Suprapubic skin (tissue), 4 donors: ENCODE data around the gene VPS13C. TPM values are rescaled to one million over a fixed set of nuclear protein-coding genes. Genes with fewer than 3 reads are reported as not detected.

ENCODE experiments used
- DNase-seq, 2 donors: peaks; one replicate each; pipeline ENCODE4 v3.0.0-alpha.2; 2019; ENCODE audit warnings: low spot score in 2 of 2
- H3K27ac ChIP-seq: fragments of 200-600 bp; sonication (generic); one replicate; pipeline ENCODE4 v1.5.1; 2019
- H3K27me3 ChIP-seq: fragments of 200-600 bp; sonication (generic); one replicate; pipeline ENCODE4 v1.5.1; 2019
- H3K36me3 ChIP-seq: fragments of 200-600 bp; sonication (generic); one replicate; pipeline ENCODE4 v1.5.1; 2019
- H3K4me1 ChIP-seq: fragments of 200-600 bp; sonication (generic); one replicate; pipeline ENCODE4 v1.5.1; 2019
- H3K4me3 ChIP-seq: fragments of 200-600 bp; sonication (generic); one replicate; pipeline ENCODE4 v1.5.1; 2019; ENCODE audit warnings: mild to moderate bottlenecking
- H3K9me3 ChIP-seq: fragments of 200-600 bp; sonication (generic); one replicate; pipeline ENCODE4 v1.5.1; 2019
- EP300 ChIP-seq: sonication (generic); formaldehyde crosslinking; IDR thresholded peaks from one replicate; pipeline ENCODE4 v1.6.1; 2017; ENCODE audit warnings: antibody characterized with exemption
- POLR2A ChIP-seq, 2 donors: fragments of 450-650 bp; IDR thresholded peaks; one replicate each; pipeline ENCODE4 v1.6.1; 2017; ENCODE audit warnings: antibody characterized with exemption in 2 of 2, mild to moderate bottlenecking in 2 of 2, moderate library complexity in 2 of 2
- POLR2AphosphoS5 ChIP-seq, 3 donors: sonication (generic); formaldehyde crosslinking; IDR thresholded peaks; one replicate each; pipeline ENCODE4 v1.6.1; 2017; ENCODE audit warnings: antibody characterized with exemption in 3 of 3
- whole genome bisulfite sequencing: methylation state at CpG from one replicate; pipeline ENCODE4 v1.1.5; 2018; 5-methylcytosine and 5-hydroxymethylcytosine counted together
- total RNA-seq, 4 donors: library from RNA; depleted of rRNA; stranded (reverse); fragments of >200 nt; gene quantifications; one replicate each; pipeline ENCODE4 v1.1.0, GENCODE V29; 2016
- TF ChIP-seq, protein P1 (sequence below), 2 donors: fragments of 200-600 bp in 1 of 2; fragments of 450-650 bp in 1 of 2; sonication (generic) in 1 of 2; IDR thresholded peaks; one replicate each; pipeline ENCODE4 v1.5.1; 2016 to 2019; ENCODE audit warnings: antibody characterized with exemption in 2 of 2, mild to moderate bottlenecking in 1 of 2, moderate library complexity in 1 of 2

Gene VPS13C
- total RNA-seq, 4 donors from 2014 or later = 30.4 to 74.3 (median 42.8) TPM

- no peaks in the 10 kb centered on the region for H3K4me1 ChIP-seq
- WGBS = 93% methylated on average over 2 of the region's 2 CpGs
- DNase-seq = no peak
- H3K36me3 ChIP-seq = no peaks in the 10 kb centered on the region
- H3K27ac ChIP-seq = no peak overlapping the region
- no peaks in the 10 kb centered on the region for H3K27me3 ChIP-seq
- H3K9me3 ChIP-seq = no peaks in the 10 kb centered on the region
- TF ChIP-seq POLR2A (IDR thresholded peaks at IDR 0.05) (no peak), EP300 (no peak), POLR2AphosphoS5 (IDR thresholded peaks at IDR 0.05) (no peak)
- TF ChIP-seq, protein P1, sequence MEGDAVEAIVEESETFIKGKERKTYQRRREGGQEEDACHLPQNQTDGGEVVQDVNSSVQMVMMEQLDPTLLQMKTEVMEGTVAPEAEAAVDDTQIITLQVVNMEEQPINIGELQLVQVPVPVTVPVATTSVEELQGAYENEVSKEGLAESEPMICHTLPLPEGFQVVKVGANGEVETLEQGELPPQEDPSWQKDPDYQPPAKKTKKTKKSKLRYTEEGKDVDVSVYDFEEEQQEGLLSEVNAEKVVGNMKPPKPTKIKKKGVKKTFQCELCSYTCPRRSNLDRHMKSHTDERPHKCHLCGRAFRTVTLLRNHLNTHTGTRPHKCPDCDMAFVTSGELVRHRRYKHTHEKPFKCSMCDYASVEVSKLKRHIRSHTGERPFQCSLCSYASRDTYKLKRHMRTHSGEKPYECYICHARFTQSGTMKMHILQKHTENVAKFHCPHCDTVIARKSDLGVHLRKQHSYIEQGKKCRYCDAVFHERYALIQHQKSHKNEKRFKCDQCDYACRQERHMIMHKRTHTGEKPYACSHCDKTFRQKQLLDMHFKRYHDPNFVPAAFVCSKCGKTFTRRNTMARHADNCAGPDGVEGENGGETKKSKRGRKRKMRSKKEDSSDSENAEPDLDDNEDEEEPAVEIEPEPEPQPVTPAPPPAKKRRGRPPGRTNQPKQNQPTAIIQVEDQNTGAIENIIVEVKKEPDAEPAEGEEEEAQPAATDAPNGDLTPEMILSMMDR (IDR thresholded peaks at IDR 0.05) = no peak
- no peak overlapping the region for H3K4me3 ChIP-seq
These were observed 12.9 kb downstream of the VPS13C start for GRCh38 chr15:62047282-62047827.

- Histone ChIP-seq H3K9me3 (no peaks in the 10 kb centered on the region), H3K27ac (no peak overlapping the region), H3K36me3 (peaks cover 4% of the 10 kb centered on the region), H3K27me3 (no peaks in the 10 kb centered on the region), H3K4me3 (no peak overlapping the region), H3K4me1 (no peaks in the 10 kb centered on the region)
- DNase-seq = no peak
- TF ChIP-seq POLR2AphosphoS5 (IDR thresholded peaks at IDR 0.05) (no peak), EP300 (no peak), POLR2A (IDR thresholded peaks at IDR 0.05) (no peak)
- TF ChIP-seq, protein P1 (IDR thresholded peaks at IDR 0.05) = no peak
- WGBS = 81% methylated on average over 5 of the region's 5 CpGs
These were observed 14.0 kb downstream of the VPS13C start for GRCh38 chr15:62046078-62046743.

DNA sequence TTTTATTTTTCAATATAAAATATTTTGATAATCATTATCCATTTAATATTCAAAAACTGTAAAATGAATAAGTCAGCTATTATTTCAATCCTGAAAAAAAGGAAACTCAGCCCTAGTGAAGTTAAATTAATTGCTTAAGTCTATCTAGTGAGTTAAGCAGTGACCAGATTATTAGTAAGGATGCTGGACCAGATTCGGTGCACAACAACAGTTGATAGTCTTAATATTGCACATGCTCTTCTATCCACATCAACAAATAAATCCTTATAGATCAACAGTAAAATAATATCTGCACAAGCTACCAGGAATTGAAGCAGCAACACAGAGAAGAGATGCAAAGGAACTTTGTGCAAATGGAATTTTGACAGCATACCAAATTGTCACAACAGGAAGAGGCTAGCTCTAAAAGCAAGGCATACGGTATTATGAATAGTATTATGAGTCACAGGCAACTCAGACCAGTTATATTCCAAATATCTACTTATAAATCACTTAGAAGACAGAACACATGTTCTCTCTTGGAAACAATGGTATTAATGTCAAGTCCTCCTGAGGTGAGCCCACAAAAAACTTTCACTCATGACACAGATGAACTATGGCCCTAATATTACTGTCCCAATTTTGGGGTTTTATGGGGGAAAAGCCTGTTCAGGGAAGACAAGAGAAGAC lies 24.9 kb downstream of the VPS13C start:
- Histone ChIP-seq H3K4me3 (no peak overlapping the region), H3K4me1 (no peaks in the 10 kb centered on the region), H3K9me3 (no peaks in the 10 kb centered on the region), H3K36me3 (peaks cover 17% of the 10 kb centered on the region), H3K27me3 (no peaks in the 10 kb centered on the region), H3K27ac (no peak overlapping the region)
- no peak for DNase-seq
- WGBS = 41% methylated on average over 2 of the region's 2 CpGs
- TF ChIP-seq POLR2A (IDR thresholded peaks at IDR 0.05) (no peak), EP300 (no peak), POLR2AphosphoS5 (IDR thresholded peaks at IDR 0.05) (no peak)
- TF ChIP-seq, protein P1 (IDR thresholded peaks at IDR 0.05) = no peak

GRCh38 chr15:62027916-62028315 lies 32.3 kb downstream of the VPS13C start:
- no peak for TF ChIP-seq POLR2A (IDR thresholded peaks at IDR 0.05)
- no peak for TF ChIP-seq EP300
- TF ChIP-seq POLR2AphosphoS5 (IDR thresholded peaks at IDR 0.05) = no peak
- H3K27ac ChIP-seq = no peak overlapping the region
- DNase-seq = no peak
- peaks cover 12% of the 10 kb centered on the region for H3K36me3 ChIP-seq
- H3K27me3 ChIP-seq = no peaks in the 10 kb centered on the region
- 92% methylated on average over 5 of the region's 5 CpGs for WGBS
- no peaks in the 10 kb centered on the region for H3K9me3 ChIP-seq
- H3K4me3 ChIP-seq = no peak overlapping the region
- H3K4me1 ChIP-seq = no peaks in the 10 kb centered on the region

GRCh38 chr15:62027263-62027565 lies 33.0 kb downstream of the VPS13C start:
- 89% methylated on average over 3 of the region's 3 CpGs for WGBS
- Histone ChIP-seq H3K27ac (no peak overlapping the region), H3K36me3 (peaks cover 12% of the 10 kb centered on the region), H3K27me3 (no peaks in the 10 kb centered on the region), H3K4me3 (no peak overlapping the region), H3K4me1 (no peaks in the 10 kb centered on the region), H3K9me3 (no peaks in the 10 kb centered on the region)
- TF ChIP-seq POLR2AphosphoS5 (IDR thresholded peaks at IDR 0.05) (no peak), EP300 (no peak), POLR2A (IDR thresholded peaks at IDR 0.05) (no peak)
- TF ChIP-seq, protein P1 (IDR thresholded peaks at IDR 0.05) = no peak
- DNase-seq = no peak
